Measurements from ENCODE around the gene EXOC4.

GRCh38 chr7:133741703-133742102 lies 488.8 kb downstream of the EXOC4 start:
- no peak for TF ChIP-seq CTCF (IDR thresholded peaks at IDR 0.05)
- TF ChIP-seq REST (IDR thresholded peaks at IDR 0.05; ENCODE audit: insufficient read depth in 1 of 2, low read depth in 2 of 2, low read length in 1 of 2), result no peak
- no peak for TF ChIP-seq POLR2AphosphoS5 (IDR thresholded peaks at IDR 0.05; ENCODE audit: low read depth, low read length)
- no peak for TF ChIP-seq SIN3A (IDR thresholded peaks at IDR 0.05; ENCODE audit: borderline replicate concordance, insufficient read depth, low read depth, low read length)

Measured in Panc1 (cell line).